Measurements from ENCODE around the gene ALAD. TPM values are rescaled to one million over a fixed set of nuclear protein-coding genes. Genes with fewer than 3 reads are reported as not detected.

The ALAD gene
- total RNA-seq, 1 experiment from 2014 or later: 8.9 TPM

GRCh38 chr9:113391917-113392316 lies 9.2 kb downstream of the ALAD start:
- POLR2A ChIA-PET: no interaction called here
- no peaks in the 10 kb centered on the region for H3K27me3 ChIP-seq (ENCODE audit: control insufficient read depth, insufficient read depth, low read length)
- no TSS peak for BruUV-seq (replicated peaks)
- no peak for TF ChIP-seq CTCF (IDR thresholded peaks at IDR 0.05)
- no peaks in the 10 kb centered on the region for H3K4me1 ChIP-seq (ENCODE audit: control insufficient read depth, insufficient read depth, low read length)
- intact Hi-C loops (cut with micrococcal nuclease; ENCODE audit: unreplicated experiment): no loop called here
- CTCF ChIA-PET: no interaction called here
- H3K36me3 ChIP-seq (ENCODE audit: control insufficient read depth, insufficient read depth, low read length): no peaks in the 10 kb centered on the region
- in situ Hi-C loops (cut with HindIII; ENCODE audit: low pct_unique_long_range_greater_than_20kb, low sequenced_read_pairs): no loop called here
- no peak overlapping the region for H3K4me3 ChIP-seq (ENCODE audit: low read depth in 2 of 2, low read length in 2 of 2)
- DNase-seq (ENCODE audit: low read depth, low spot score) (no peak), ATAC-seq (no peak)
- H3K27ac ChIP-seq (ENCODE audit: low read length): no peak overlapping the region
- H3K9me3 ChIP-seq (ENCODE audit: control insufficient read depth, insufficient read depth, low read depth, low read length): no peaks in the 10 kb centered on the region

- in situ Hi-C loops (cut with HindIII; ENCODE audit: low pct_unique_long_range_greater_than_20kb, low sequenced_read_pairs): no loop called here
These were observed 10.7 kb downstream of the ALAD start for GRCh38 chr9:113390192-113390960.

More at GRCh38 chr9:113390192-113390960, 10.7 kb downstream of the ALAD start:
- BruUV-seq (replicated peaks): no TSS peak
- intact Hi-C loops (cut with micrococcal nuclease; ENCODE audit: unreplicated experiment): no loop called here
- Histone ChIP-seq H3K27ac (ENCODE audit: low read length) (no peak overlapping the region), H3K4me1 (ENCODE audit: control insufficient read depth, insufficient read depth, low read length) (no peaks in the 10 kb centered on the region), H3K27me3 (ENCODE audit: control insufficient read depth, insufficient read depth, low read length) (no peaks in the 10 kb centered on the region), H3K9me3 (ENCODE audit: control insufficient read depth, insufficient read depth, low read depth, low read length) (no peaks in the 10 kb centered on the region), H3K36me3 (ENCODE audit: control insufficient read depth, insufficient read depth, low read length) (no peaks in the 10 kb centered on the region), H3K4me3 (ENCODE audit: low read depth in 2 of 2, low read length in 2 of 2) (no peak overlapping the region)
- CTCF ChIA-PET: no interaction called here
- POLR2A ChIA-PET: no interaction called here
- TF ChIP-seq SIN3A (IDR thresholded peaks at IDR 0.05; ENCODE audit: borderline replicate concordance, insufficient read depth, low read depth, low read length): no peak
- no peak for TF ChIP-seq REST (IDR thresholded peaks at IDR 0.05; ENCODE audit: insufficient read depth in 1 of 2, low read depth in 2 of 2, low read length in 1 of 2)
- no peak for TF ChIP-seq CTCF (IDR thresholded peaks at IDR 0.05)
- TF ChIP-seq POLR2AphosphoS5 (IDR thresholded peaks at IDR 0.05; ENCODE audit: low read depth, low read length): no peak
- no peak for TF ChIP-seq TCF7L2 (IDR thresholded peaks at IDR 0.05; ENCODE audit: low read depth, low read length)
- DNase-seq (ENCODE audit: low read depth, low spot score) (no peak), ATAC-seq (no peak)

Measured in Panc1 (cell line).